ENCODE data around the gene CACNA1I. TPM values are rescaled to one million over a fixed set of nuclear protein-coding genes. Genes with fewer than 3 reads are reported as not detected.

CACNA1I gene
- total and polyA plus RNA-seq, 2 donors (not counting 1 experiment from before 2014, with no cell fraction given) = 0.07 to 0.25 TPM

DNA sequence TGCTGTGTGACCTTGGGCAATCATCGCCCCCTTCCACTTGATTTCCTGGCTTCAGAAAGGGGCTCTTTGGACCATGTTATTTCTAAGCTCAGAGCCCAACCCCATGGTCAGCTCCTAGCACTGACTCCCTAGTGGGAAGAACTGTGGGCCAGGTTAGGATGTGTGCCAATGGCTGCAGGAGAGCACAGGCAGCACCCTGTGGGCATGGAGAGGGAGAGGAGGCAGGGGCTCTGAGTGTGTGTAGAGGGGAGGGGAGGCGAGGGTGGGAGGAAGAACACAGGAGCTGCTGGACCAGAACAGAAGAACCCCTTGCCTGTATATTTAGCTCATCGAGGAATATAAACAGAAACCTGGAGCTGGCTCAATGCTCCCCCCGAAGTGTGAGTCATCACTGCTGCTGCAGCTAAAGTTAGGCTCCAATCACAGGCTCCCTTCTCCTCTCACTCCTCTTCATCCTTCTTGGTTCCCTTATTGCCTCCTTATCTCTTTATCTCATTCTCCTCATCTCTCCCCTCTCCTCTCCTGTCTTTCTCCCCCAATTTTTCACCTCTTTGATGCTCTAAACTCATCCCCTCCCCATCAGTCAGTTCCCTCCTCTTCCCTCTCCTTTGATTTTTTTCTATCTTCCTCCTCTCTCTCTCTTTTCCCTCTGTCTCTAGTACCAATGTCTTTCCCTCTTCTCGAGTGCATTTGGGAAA lies 23.5 kb upstream of the CACNA1I start:
- no peak overlapping the region for H3K27ac Mint-ChIP-seq
- H3K9me3 ChIP-seq (ENCODE audit: control extremely low read depth in 1 of 3, control insufficient read depth in 2 of 3, insufficient read depth in 1 of 3, low read length in 2 of 3) = peaks cover 0 to 15% (median 0%) of the 10 kb centered on the region in 3 donors
- H3K9ac ChIP-seq (ENCODE audit: low read length) = no peak overlapping the region
- no peak overlapping the region for H3K4me2 ChIP-seq (replicated peaks; ENCODE audit: low read depth, low read length, poor library complexity, severe bottlenecking)
- no peaks in the 10 kb centered on the region for H3K36me3 ChIP-seq (replicated peaks in 1 of 2; ENCODE audit: control extremely low read depth in 1 of 2, control insufficient read depth in 1 of 2, extremely low read depth in 1 of 2, insufficient read depth in 2 of 2, low read length in 1 of 2)
- ChIA-PET CTCF (interaction anchor here (9.0 kb wide), 1 partner anchor 477 kb away, joined by 75 read pairs; no protein-coding TSS in a partner anchor), POLR2A (no interaction called here)
- H4K20me1 ChIP-seq (ENCODE audit: control insufficient read depth, insufficient read depth, low read length, poor library complexity, severe bottlenecking) = no peaks in the 10 kb centered on the region
- no peak overlapping the region for H3K27ac ChIP-seq (ENCODE audit: low read length in 2 of 2)
- intact Hi-C loops (cut with micrococcal nuclease) = no loop called here
- H3K27me3 Mint-ChIP-seq = peaks cover 57% of the 10 kb centered on the region
- H3K9me3 Mint-ChIP-seq (ENCODE audit: insufficient read depth) = no peaks in the 10 kb centered on the region
- H3K4me3 ChIP-seq (ENCODE audit: control extremely low read depth in 1 of 5, extremely low read depth in 1 of 5, insufficient read depth in 1 of 5, low read depth in 2 of 5, low read length in 4 of 5) = no peak overlapping the region
- H3K4me1 ChIP-seq (ENCODE audit: control insufficient read depth in 2 of 2, insufficient read depth in 2 of 2, low read length in 2 of 2) = peaks cover 0 to 8% of the 10 kb centered on the region in 2 donors
- no peaks in the 10 kb centered on the region for H3K79me2 ChIP-seq (ENCODE audit: control insufficient read depth, insufficient read depth, low read length)
- WGBS (ENCODE audit: insufficient coverage) = 65% methylated on average over 4 of the region's 5 CpGs
- no peak overlapping the region for H2AFZ ChIP-seq (ENCODE audit: insufficient read depth, low read depth, low read length, poor library complexity, severe bottlenecking)
- H3K27me3 ChIP-seq (replicated peaks in 1 of 4; ENCODE audit: control extremely low read depth in 1 of 4, control insufficient read depth in 3 of 4, insufficient read depth in 4 of 4, low read length in 3 of 4) = peaks cover 0 to 49% (median 22%) of the 10 kb centered on the region in 4 experiments
- ATAC-seq (ENCODE audit: low read depth) (no peak), DNase-seq (no peak)
- no peak overlapping the region for H3K4me3 Mint-ChIP-seq
- TF ChIP-seq CTCF (IDR thresholded peaks at IDR 0.05) (no peak), EZH2 (IDR thresholded peaks at IDR 0.05; ENCODE audit: borderline replicate concordance, insufficient read depth, low read depth, low read length, poor library complexity, severe bottlenecking) (no peak)
- H3K4me1 Mint-ChIP-seq = peaks cover 4% of the 10 kb centered on the region

DNA sequence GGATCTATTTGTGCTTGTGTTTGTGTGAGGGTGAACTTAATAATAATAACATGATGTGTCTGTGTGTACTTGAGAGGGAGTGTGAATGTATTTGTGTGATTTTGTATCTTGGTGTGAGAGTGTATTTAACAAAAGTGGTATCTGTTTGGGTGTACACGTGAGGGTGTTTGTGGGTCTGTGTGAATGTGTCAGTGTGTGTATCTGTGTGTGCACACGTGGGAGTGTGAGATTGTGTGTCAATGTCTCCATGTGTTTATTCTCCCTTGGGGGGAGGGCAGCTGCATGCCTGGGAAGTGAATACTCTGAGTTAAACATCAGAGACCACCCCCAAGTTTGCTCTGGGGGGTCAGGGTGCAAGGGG lies 23.0 kb upstream of the CACNA1I start:
- no peaks in the 10 kb centered on the region for H3K9me3 Mint-ChIP-seq (ENCODE audit: insufficient read depth)
- no peaks in the 10 kb centered on the region for H4K20me1 ChIP-seq (ENCODE audit: control insufficient read depth, insufficient read depth, low read length, poor library complexity, severe bottlenecking)
- no peak overlapping the region for H3K9ac ChIP-seq (ENCODE audit: low read length)
- intact Hi-C loops (cut with micrococcal nuclease) = no loop called here
- H3K4me2 ChIP-seq (replicated peaks; ENCODE audit: low read depth, low read length, poor library complexity, severe bottlenecking) = no peak overlapping the region
- H3K4me1 ChIP-seq (ENCODE audit: control insufficient read depth in 2 of 2, insufficient read depth in 2 of 2, low read length in 2 of 2) = peaks cover 0 to 8% of the 10 kb centered on the region in 2 donors
- H3K36me3 ChIP-seq (replicated peaks in 1 of 2; ENCODE audit: control extremely low read depth in 1 of 2, control insufficient read depth in 1 of 2, extremely low read depth in 1 of 2, insufficient read depth in 2 of 2, low read length in 1 of 2) = no peaks in the 10 kb centered on the region
- TF ChIP-seq EZH2 (IDR thresholded peaks at IDR 0.05; ENCODE audit: borderline replicate concordance, insufficient read depth, low read depth, low read length, poor library complexity, severe bottlenecking) = no peak
- TF ChIP-seq CTCF (IDR thresholded peaks at IDR 0.05) = no peak
- H3K27ac Mint-ChIP-seq = no peak overlapping the region
- H3K27ac ChIP-seq (ENCODE audit: low read length in 2 of 2) = no peak overlapping the region
- H3K4me1 Mint-ChIP-seq = peaks cover 4% of the 10 kb centered on the region
- H3K4me3 ChIP-seq (ENCODE audit: control extremely low read depth in 1 of 5, extremely low read depth in 1 of 5, insufficient read depth in 1 of 5, low read depth in 2 of 5, low read length in 4 of 5) = no peak overlapping the region
- H3K79me2 ChIP-seq (ENCODE audit: control insufficient read depth, insufficient read depth, low read length) = no peaks in the 10 kb centered on the region
- no peak overlapping the region for H3K4me3 Mint-ChIP-seq
- ATAC-seq (ENCODE audit: low read depth) (no peak), DNase-seq (no peak)
- peaks cover 60% of the 10 kb centered on the region for H3K27me3 Mint-ChIP-seq
- H3K27me3 ChIP-seq (replicated peaks in 1 of 4; ENCODE audit: control extremely low read depth in 1 of 4, control insufficient read depth in 3 of 4, insufficient read depth in 4 of 4, low read length in 3 of 4) = peaks cover 0 to 54% (median 22%) of the 10 kb centered on the region in 4 experiments
- POLR2A ChIA-PET = no interaction called here
- CTCF ChIA-PET = interaction anchor here (9.0 kb wide), 1 partner anchor 477 kb away, joined by 75 read pairs; no protein-coding TSS in a partner anchor
- H2AFZ ChIP-seq (ENCODE audit: insufficient read depth, low read depth, low read length, poor library complexity, severe bottlenecking) = no peak overlapping the region
- 45% methylated on average over 2 of the region's 2 CpGs for WGBS (ENCODE audit: insufficient coverage)
- peaks cover 0 to 15% (median 0%) of the 10 kb centered on the region in 3 donors for H3K9me3 ChIP-seq (ENCODE audit: control extremely low read depth in 1 of 3, control insufficient read depth in 2 of 3, insufficient read depth in 1 of 3, low read length in 2 of 3)

Data from B cell (primary cell).